Gastrocnemius medialis (tissue), 4 donors: Measurements from ENCODE around the gene MYD88. TPM values are rescaled to one million over a fixed set of nuclear protein-coding genes. Genes with fewer than 3 reads are reported as not detected.

Experiments used
- ATAC-seq, 2 donors: fragments of 150-250 bp; one replicate each; pipeline ENCODE4 v1.9.1; 2016
- DNase-seq, 2 donors: peaks; one replicate each; pipeline ENCODE4 v3.0.0-alpha.2; 2019
- H3K27ac ChIP-seq, 4 donors: fragments of 200-600 bp; sonication (generic); 1 replicate in 1 of 4; 2 replicates in 3 of 4; pipeline ENCODE4 v1.5.1; 2016 to 2018; ENCODE audit warnings: mild to moderate bottlenecking in 2 of 4, moderate library complexity in 1 of 4
- H3K27me3 ChIP-seq, 3 donors: fragments of 200-600 bp; sonication (generic) in 2 of 3; 1 replicate in 1 of 3; 2 replicates in 2 of 3; pipeline versions ENCODE4 v1.5.1 to v1.6.0; 2016 to 2019; ENCODE audit warnings: mild to moderate bottlenecking in 1 of 3, moderate library complexity in 1 of 3
- H3K36me3 ChIP-seq, 2 donors: fragments of 200-600 bp; sonication (generic) in 1 of 2; one replicate each; pipeline ENCODE4 v1.5.1; 2017 to 2018
- H3K4me1 ChIP-seq, 2 donors: fragments of 200-600 bp; sonication (generic) in 1 of 2; one replicate each; pipeline ENCODE4 v1.5.1; 2016 to 2017; ENCODE audit warnings: mild to moderate bottlenecking in 2 of 2
- H3K4me3 ChIP-seq, 4 donors: fragments of 200-600 bp; sonication (generic) in 3 of 4; 1 replicate in 1 of 4; 2 replicates in 3 of 4; pipeline ENCODE4 v1.5.1; 2016 to 2019; ENCODE audit warnings: mild to moderate bottlenecking in 2 of 4
- H3K9me3 ChIP-seq, 3 donors: fragments of 200-600 bp; sonication (generic) in 2 of 3; 1 replicate in 1 of 3; 2 replicates in 2 of 3; pipeline ENCODE4 v1.5.1; 2016 to 2019
- CTCF ChIP-seq, 5 experiments: fragments of 450-650 bp in 3 of 5; fragments of 200-600 bp in 2 of 5; sonication (generic) in 2 of 5; IDR thresholded peaks in 4 of 5; conservative IDR thresholded peaks in 1 of 5; 1 replicate in 4 of 5; 2 replicates in 1 of 5; pipeline ENCODE4 v1.5.1; 2016 to 2019; ENCODE audit warnings: antibody characterized with exemption in 5 of 5, mild to moderate bottlenecking in 3 of 5, moderate library complexity in 3 of 5
- POLR2A ChIP-seq, 2 donors: fragments of 450-650 bp; IDR thresholded peaks; one replicate each; pipeline ENCODE4 v1.6.1; 2017; ENCODE audit warnings: antibody characterized with exemption in 2 of 2, mild to moderate bottlenecking in 2 of 2, moderate library complexity in 2 of 2
- in situ Hi-C, 4 donors: fragments of 200-750 bp; cut with MboI; loops; one replicate each; pipeline versions ENCODE4 v1.15.0 to v1.8.0; 2017; ENCODE audit warnings: low sequenced_read_pairs in 4 of 4
- intact Hi-C: fragments of 100-400 bp; cut with DNase I; formaldehyde crosslinking; loops from one replicate; pipeline ENCODE4 v1.15.1; 2023; ENCODE audit warnings: low total_unique reads
- total RNA-seq, 4 donors: library from RNA; depleted of rRNA; stranded (reverse); fragments of >200 nt; gene quantifications; one replicate each; pipeline versions ENCODE4 v1.1.0 to v1.2.3, GENCODE V29; 2016

Gene MYD88
- total RNA-seq, 4 donors from 2014 or later: 2.1 to 6.6 (median 3.3) TPM

- ATAC-seq (no peak), DNase-seq (no peak)
- Histone ChIP-seq H3K27me3 (peaks cover 0 to 8% (median 0%) of the 10 kb centered on the region in 3 donors), H3K4me3 (no peak overlapping the region), H3K4me1 (no peaks in the 10 kb centered on the region), H3K27ac (no peak overlapping the region), H3K36me3 (no peaks in the 10 kb centered on the region), H3K9me3 (no peaks in the 10 kb centered on the region)
- intact Hi-C loops: no loop called here
- TF ChIP-seq POLR2A (IDR thresholded peaks at IDR 0.05) (no peak), CTCF (IDR thresholded peaks at IDR 0.05 in 4 of 5, conservative IDR thresholded peaks at IDR 0.05 in 1 of 5) (no peak)
- in situ Hi-C loops: no loop called here
Observed at GRCh38 chr3:38100498-38100897, 38.0 kb upstream of the MYD88 start.

- peaks cover 0 to 10% (median 0%) of the 10 kb centered on the region in 3 donors for H3K27me3 ChIP-seq
- ATAC-seq: no peak
- DNase-seq: no peak
- H3K4me3 ChIP-seq: no peak overlapping the region
- in situ Hi-C loops: no loop called here
- no peaks in the 10 kb centered on the region for H3K4me1 ChIP-seq
- intact Hi-C loops: no loop called here
- H3K27ac ChIP-seq: no peak overlapping the region
- no peaks in the 10 kb centered on the region for H3K9me3 ChIP-seq
- no peaks in the 10 kb centered on the region for H3K36me3 ChIP-seq
- no peak for TF ChIP-seq CTCF (IDR thresholded peaks at IDR 0.05 in 4 of 5, conservative IDR thresholded peaks at IDR 0.05 in 1 of 5)
Observed at GRCh38 chr3:38101811-38102443, 36.5 kb upstream of the MYD88 start.

GRCh38 chr3:38102444-38102814 is 36.0 kb upstream of the MYD88 start:
- DNase-seq (no peak), ATAC-seq (no peak)
- no peak overlapping the region for H3K4me3 ChIP-seq
- no peaks in the 10 kb centered on the region for H3K9me3 ChIP-seq
- no peaks in the 10 kb centered on the region for H3K4me1 ChIP-seq
- H3K36me3 ChIP-seq: no peaks in the 10 kb centered on the region
- peaks cover 0 to 10% (median 0%) of the 10 kb centered on the region in 3 donors for H3K27me3 ChIP-seq
- TF ChIP-seq POLR2A (IDR thresholded peaks at IDR 0.05): no peak
- no peak for TF ChIP-seq CTCF (IDR thresholded peaks at IDR 0.05 in 4 of 5, conservative IDR thresholded peaks at IDR 0.05 in 1 of 5)
- intact Hi-C loops (no loop called here), in situ Hi-C loops (no loop called here)
- no peak overlapping the region for H3K27ac ChIP-seq

GRCh38 chr3:38105525-38105924 is 32.9 kb upstream of the MYD88 start:
- no peak overlapping the region for H3K27ac ChIP-seq
- ATAC-seq (no peak), DNase-seq (no peak)
- peaks cover 0 to 10% (median 0%) of the 10 kb centered on the region in 3 donors for H3K27me3 ChIP-seq
- no peaks in the 10 kb centered on the region for H3K36me3 ChIP-seq
- H3K4me1 ChIP-seq: no peaks in the 10 kb centered on the region
- intact Hi-C loops: no loop called here
- no peak for TF ChIP-seq POLR2A (IDR thresholded peaks at IDR 0.05)
- TF ChIP-seq CTCF (IDR thresholded peaks at IDR 0.05 in 4 of 5, conservative IDR thresholded peaks at IDR 0.05 in 1 of 5): no peak
- in situ Hi-C loops: no loop called here
- no peak overlapping the region for H3K4me3 ChIP-seq
- no peaks in the 10 kb centered on the region for H3K9me3 ChIP-seq
